Measurements from ENCODE around the gene ZNF652.

The ZNF652 gene

GRCh38 chr17:49244839-49245238 lies 117.2 kb downstream of the ZNF652 start:
- Histone ChIP-seq H3K27me3 (peaks cover 3% of the 10 kb centered on the region; the same call in 1 of the 2 replicates), H3K36me3 (no peaks in the 10 kb centered on the region), H3K9me3 (no peaks in the 10 kb centered on the region), H3K4me3 (ENCODE audit: low read depth, low read length) (no peak overlapping the region), H3K4me1 (no peaks in the 10 kb centered on the region)
- TF ChIP-seq, protein P1, sequence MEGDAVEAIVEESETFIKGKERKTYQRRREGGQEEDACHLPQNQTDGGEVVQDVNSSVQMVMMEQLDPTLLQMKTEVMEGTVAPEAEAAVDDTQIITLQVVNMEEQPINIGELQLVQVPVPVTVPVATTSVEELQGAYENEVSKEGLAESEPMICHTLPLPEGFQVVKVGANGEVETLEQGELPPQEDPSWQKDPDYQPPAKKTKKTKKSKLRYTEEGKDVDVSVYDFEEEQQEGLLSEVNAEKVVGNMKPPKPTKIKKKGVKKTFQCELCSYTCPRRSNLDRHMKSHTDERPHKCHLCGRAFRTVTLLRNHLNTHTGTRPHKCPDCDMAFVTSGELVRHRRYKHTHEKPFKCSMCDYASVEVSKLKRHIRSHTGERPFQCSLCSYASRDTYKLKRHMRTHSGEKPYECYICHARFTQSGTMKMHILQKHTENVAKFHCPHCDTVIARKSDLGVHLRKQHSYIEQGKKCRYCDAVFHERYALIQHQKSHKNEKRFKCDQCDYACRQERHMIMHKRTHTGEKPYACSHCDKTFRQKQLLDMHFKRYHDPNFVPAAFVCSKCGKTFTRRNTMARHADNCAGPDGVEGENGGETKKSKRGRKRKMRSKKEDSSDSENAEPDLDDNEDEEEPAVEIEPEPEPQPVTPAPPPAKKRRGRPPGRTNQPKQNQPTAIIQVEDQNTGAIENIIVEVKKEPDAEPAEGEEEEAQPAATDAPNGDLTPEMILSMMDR (IDR thresholded peaks at IDR 0.05; ENCODE audit: low read depth, low read length), result no peak
- no peak for DNase-seq
